GM12801 (cell line): ENCODE results near the gene MAT2A.

ENCODE experiments used
- CTCF ChIP-seq: IDR thresholded peaks from one replicate; pipeline ENCODE4 v1.5.1; 2011; ENCODE audit warnings: control low read depth; ENCODE audit not compliant: insufficient read length; ENCODE audit errors: extremely low read depth

The MAT2A gene

DNA sequence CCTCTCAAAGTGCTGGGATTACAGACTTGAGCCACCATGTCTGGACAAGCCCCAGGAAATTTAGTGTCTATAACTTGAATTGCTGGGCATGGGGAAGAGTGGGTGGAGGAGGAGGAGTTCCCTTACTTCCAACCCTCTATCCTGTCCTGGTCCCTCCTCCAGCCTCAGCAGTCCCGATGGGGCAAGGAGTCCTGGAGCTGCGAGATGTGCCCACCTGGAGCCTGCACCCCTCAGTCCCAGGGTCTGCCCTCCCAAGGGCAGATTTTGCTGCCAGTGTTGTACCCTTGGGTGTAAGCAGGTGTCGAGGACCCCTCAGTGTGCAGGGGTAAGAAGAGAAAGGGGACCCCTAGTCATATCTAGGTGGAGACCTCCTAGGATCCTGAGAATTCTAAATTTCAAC lies 41.2 kb downstream of the MAT2A start:
- TF ChIP-seq CTCF, result no peak

- no peak for TF ChIP-seq CTCF
Observed at GRCh38 chr2:85582492-85582891, 43.5 kb downstream of the MAT2A start.

DNA sequence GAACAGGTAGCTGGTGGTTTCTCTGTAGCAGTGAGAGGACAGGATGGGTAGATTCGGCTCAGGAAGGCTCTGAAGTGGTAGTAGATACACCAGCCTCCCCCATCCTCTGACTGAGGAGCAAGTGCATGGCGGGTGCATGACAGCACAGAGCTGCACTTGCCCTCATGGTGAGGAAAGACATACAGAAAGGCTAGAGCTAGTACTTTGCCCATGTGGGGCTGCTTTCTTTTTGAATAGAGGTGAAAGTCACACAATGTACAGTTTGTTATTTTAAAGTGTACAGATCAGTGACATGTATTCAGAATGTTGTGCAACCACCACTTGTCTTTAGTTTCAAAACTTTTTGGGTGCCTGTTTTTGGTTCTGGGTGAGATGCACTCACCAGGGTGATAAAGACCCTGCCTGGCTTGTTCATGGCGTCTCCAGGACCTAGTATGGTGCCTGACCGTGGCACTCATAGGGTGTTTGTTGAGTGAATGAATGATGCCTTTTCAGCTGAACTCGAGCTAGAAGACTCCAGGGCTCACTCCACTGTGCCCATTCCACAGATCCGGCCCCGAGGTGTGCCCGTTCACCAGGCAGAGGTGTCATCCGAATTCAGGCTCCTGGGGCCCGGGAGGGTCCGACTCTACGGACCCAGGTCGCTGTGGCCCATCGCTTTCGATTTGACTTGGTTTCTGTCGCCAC lies 44.8 kb downstream of the MAT2A start:
- TF ChIP-seq CTCF, result no peak

DNA sequence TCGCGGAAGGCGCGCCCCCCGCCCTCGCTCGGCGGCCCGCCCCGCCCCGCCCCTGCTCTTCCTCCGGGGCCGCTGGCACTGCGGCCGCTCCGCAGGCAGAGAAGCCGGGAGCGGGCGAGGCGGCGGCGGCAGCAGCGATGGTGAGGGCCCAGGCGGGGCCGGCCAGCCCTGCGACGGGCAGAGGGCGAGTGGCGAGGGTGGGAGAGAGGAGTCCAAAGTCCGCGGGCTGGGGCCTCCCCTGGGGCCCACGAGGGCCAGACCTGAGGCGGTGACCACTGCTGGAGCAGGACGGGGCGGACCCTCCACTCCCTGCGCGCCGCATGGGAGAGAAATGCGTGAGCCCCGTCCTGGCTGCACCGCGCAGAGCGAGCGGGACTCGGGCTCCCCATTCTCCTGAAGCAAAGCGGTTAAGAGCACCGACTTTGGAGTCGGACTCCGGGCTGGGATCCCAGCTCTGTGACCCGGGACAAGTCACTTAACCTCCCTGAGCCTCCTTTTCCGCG lies 45.4 kb downstream of the MAT2A start, which contains the start of gene VAMP5:
VAMP5 (plus strand) TSS at position 78 of the 503 bp plus-strand sequence; CDS start at position 138, 60 bp downstream.
- TF ChIP-seq CTCF, result no peak

GRCh38 chr2:85584857-85585780 lies 46.2 kb downstream of the MAT2A start:
- no peak for TF ChIP-seq CTCF

DNA sequence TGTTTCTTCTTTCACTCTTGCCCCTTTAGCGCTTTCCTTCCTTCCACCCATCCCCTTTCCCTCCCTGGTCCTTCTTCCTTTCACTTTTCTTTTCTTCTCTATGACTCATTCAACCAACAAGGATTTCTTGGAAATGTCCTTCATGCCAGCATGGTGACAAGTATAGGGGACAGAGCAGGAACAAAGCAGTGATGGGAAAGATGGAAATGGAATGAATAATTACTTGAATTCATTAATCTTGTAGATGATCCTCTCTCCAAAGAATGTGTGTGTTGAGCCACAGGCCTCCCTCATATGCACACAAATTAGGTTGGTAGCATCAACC lies 46.8 kb downstream of the MAT2A start:
- TF ChIP-seq CTCF, result no peak

GRCh38 chr2:85588236-85588635 lies 49.3 kb downstream of the MAT2A start:
- no peak for TF ChIP-seq CTCF
